Body of pancreas (tissue), 4 donors: ENCODE measurements around the gene METTL1.

ENCODE experiments used
- POLR2A ChIP-seq, 3 donors: fragments of 450-650 bp; IDR thresholded peaks; one replicate each; pipeline ENCODE4 v1.6.1; 2016; ENCODE audit warnings: antibody characterized with exemption in 3 of 3, mild to moderate bottlenecking in 2 of 3
- TF ChIP-seq, protein P1 (sequence below), 7 experiments: fragments of 450-650 bp in 4 of 7; fragments of 200-600 bp in 3 of 7; sonication (generic) in 3 of 7; IDR thresholded peaks; one replicate each; pipeline ENCODE4 v1.5.1; 2016 to 2019; ENCODE audit warnings: antibody characterized with exemption in 7 of 7

GRCh38 chr12:57781244-57781643, 9.3 kb upstream of the METTL1 start:
- TF ChIP-seq, protein P1, sequence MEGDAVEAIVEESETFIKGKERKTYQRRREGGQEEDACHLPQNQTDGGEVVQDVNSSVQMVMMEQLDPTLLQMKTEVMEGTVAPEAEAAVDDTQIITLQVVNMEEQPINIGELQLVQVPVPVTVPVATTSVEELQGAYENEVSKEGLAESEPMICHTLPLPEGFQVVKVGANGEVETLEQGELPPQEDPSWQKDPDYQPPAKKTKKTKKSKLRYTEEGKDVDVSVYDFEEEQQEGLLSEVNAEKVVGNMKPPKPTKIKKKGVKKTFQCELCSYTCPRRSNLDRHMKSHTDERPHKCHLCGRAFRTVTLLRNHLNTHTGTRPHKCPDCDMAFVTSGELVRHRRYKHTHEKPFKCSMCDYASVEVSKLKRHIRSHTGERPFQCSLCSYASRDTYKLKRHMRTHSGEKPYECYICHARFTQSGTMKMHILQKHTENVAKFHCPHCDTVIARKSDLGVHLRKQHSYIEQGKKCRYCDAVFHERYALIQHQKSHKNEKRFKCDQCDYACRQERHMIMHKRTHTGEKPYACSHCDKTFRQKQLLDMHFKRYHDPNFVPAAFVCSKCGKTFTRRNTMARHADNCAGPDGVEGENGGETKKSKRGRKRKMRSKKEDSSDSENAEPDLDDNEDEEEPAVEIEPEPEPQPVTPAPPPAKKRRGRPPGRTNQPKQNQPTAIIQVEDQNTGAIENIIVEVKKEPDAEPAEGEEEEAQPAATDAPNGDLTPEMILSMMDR (IDR thresholded peaks at IDR 0.05) = no peak
- no peak for TF ChIP-seq POLR2A (IDR thresholded peaks at IDR 0.05)
